Panc1 (cell line): ENCODE results near the gene FHL2. TPM values are rescaled to one million over a fixed set of nuclear protein-coding genes. Genes with fewer than 3 reads are reported as not detected.

Source experiments
- ATAC-seq: fragments of 200-7000 bp; cut with Tn5 transposase; 2 replicates; pipeline ENCODE4 v1.9.1; 2020; ENCODE audit warnings: mild to moderate bottlenecking, moderate library complexity
- BruUV-seq: library from RNA; stranded (reverse); fragments of 400-500 nt; replicated peaks from 2 replicates; lab custom pipeline; 2021; lab: Mats Ljungman, UMichigan
- CTCF ChIA-PET: fragments of 300-600 bp; sonication (Branson Sonifier 250); formaldehyde crosslinking; loops from one replicate; lab custom pipeline; 2022; ENCODE audit warnings: antibody characterized with exemption; lab: Charles Lee
- POLR2A ChIA-PET: fragments of 300-600 bp; sonication (Branson Sonifier 250); formaldehyde crosslinking; loops from one replicate; lab custom pipeline; 2022; ENCODE audit warnings: antibody characterized with exemption; lab: Charles Lee
- DNase-seq: peaks from one replicate; pipeline ENCODE4 v3.0.0-alpha.2; 2010; ENCODE audit warnings: low read depth, low spot score
- H3K27ac ChIP-seq: 2 replicates; pipeline ENCODE4 v1.5.1; 2011; ENCODE audit warnings: mild to moderate bottlenecking, low read length, inconsistent platforms
- H3K27me3 ChIP-seq: fragments of 200-500 bp; sonication (Bioruptor generic); 2 replicates; pipeline ENCODE4 v1.6.0; 2014; ENCODE audit warnings: low read length, inconsistent platforms; ENCODE audit not compliant: control insufficient read depth, insufficient read depth
- H3K36me3 ChIP-seq: fragments of 200-500 bp; sonication (Bioruptor generic); 2 replicates; pipeline ENCODE4 v1.5.1; 2014; ENCODE audit warnings: inconsistent platforms, mild to moderate bottlenecking, low read length, moderate library complexity; ENCODE audit not compliant: control insufficient read depth, insufficient read depth
- H3K4me1 ChIP-seq: 2 replicates; pipeline ENCODE4 v1.5.1; 2011; ENCODE audit warnings: inconsistent platforms, mild to moderate bottlenecking, low read length, moderate library complexity; ENCODE audit not compliant: control insufficient read depth, insufficient read depth
- H3K4me3 ChIP-seq, 2 experiments: 2 replicates each; pipeline ENCODE4 v1.5.1; 2011 to 2012; ENCODE audit warnings: low read depth in 2 of 2, low read length in 2 of 2, mild to moderate bottlenecking in 2 of 2, inconsistent platforms in 1 of 2, moderate library complexity in 1 of 2
- H3K9me3 ChIP-seq: fragments of 200-500 bp; sonication (Bioruptor generic); 2 replicates; pipeline ENCODE4 v1.5.1; 2014; ENCODE audit warnings: low read depth, mild to moderate bottlenecking, inconsistent platforms, low read length, moderate library complexity; ENCODE audit not compliant: control insufficient read depth, insufficient read depth
- CTCF ChIP-seq: fragments of 450-650 bp; IDR thresholded peaks from 2 replicates; pipeline ENCODE4 v1.5.1; 2017; ENCODE audit warnings: mild to moderate bottlenecking
- POLR2AphosphoS5 ChIP-seq: IDR thresholded peaks from 2 replicates; pipeline ENCODE4 v1.6.1; 2012; ENCODE audit warnings: mild to moderate bottlenecking, low read depth, low read length, moderate library complexity
- REST ChIP-seq, 2 experiments: IDR thresholded peaks; 2 replicates each; pipeline ENCODE4 v1.6.1; 2011 to 2012; ENCODE audit warnings: low read depth in 2 of 2, control low read depth in 1 of 2, low read length in 1 of 2, mild to moderate bottlenecking in 1 of 2, moderate library complexity in 1 of 2; ENCODE audit not compliant: insufficient read depth in 1 of 2
- SIN3A ChIP-seq: IDR thresholded peaks from 2 replicates; pipeline ENCODE4 v1.6.1; 2012; ENCODE audit warnings: low read depth, mild to moderate bottlenecking, low read length, moderate library complexity, borderline replicate concordance; ENCODE audit not compliant: insufficient read depth
- TCF7L2 ChIP-seq: IDR thresholded peaks from 2 replicates; pipeline ENCODE4 v1.6.1; 2011; ENCODE audit warnings: mild to moderate bottlenecking, low read depth, low read length, inconsistent platforms
- in situ Hi-C: cut with HindIII; loops from 2 replicates; pipeline ENCODE4 v1.10.0; 2016; ENCODE audit warnings: low sequenced_read_pairs, low pct_unique_long_range_greater_than_20kb
- intact Hi-C: fragments of 100-400 bp; cut with micrococcal nuclease; formaldehyde crosslinking; loops from one replicate; pipeline ENCODE4 v1.10.0; 2022; ENCODE audit not compliant: unreplicated experiment
- total RNA-seq: library from RNA; stranded (reverse); gene quantifications from one replicate; pipeline ENCODE4 v1.2.1, GENCODE V29; 2021; ENCODE audit not compliant: unreplicated experiment

FHL2 gene
- total RNA-seq, 1 experiment from 2014 or later = 378 TPM

GRCh38 chr2:105407946-105408743 is 9.3 kb upstream of the FHL2 start:
- BruUV-seq = no TSS peak
- intact Hi-C loops (no loop called here), in situ Hi-C loops (no loop called here)
- TF ChIP-seq CTCF (no peak), REST (IDR thresholded peaks at IDR 0.05; ENCODE audit: insufficient read depth in 1 of 2, low read depth in 2 of 2, low read length in 1 of 2) (no peak)
- no peak overlapping the region for H3K4me3 ChIP-seq
- peak overlapping the region; percentile 100 for H3K27ac ChIP-seq
- no peaks in the 10 kb centered on the region for H3K27me3 ChIP-seq
- ATAC-seq = no peak
- H3K4me1 ChIP-seq = peaks cover 61% of the 10 kb centered on the region
- CTCF ChIA-PET = interaction anchor here (1.0 kb wide), 1 partner anchor 113 kb away, joined by 5 read pairs; no protein-coding TSS in a partner anchor
- POLR2A ChIA-PET = no interaction called here
- DNase-seq = no peak
- H3K36me3 ChIP-seq = no peaks in the 10 kb centered on the region
- H3K9me3 ChIP-seq = no peaks in the 10 kb centered on the region

GRCh38 chr2:105406221-105406620 is 7.4 kb upstream of the FHL2 start:
- peak overlapping the region; percentile 100 for H3K27ac ChIP-seq
- in situ Hi-C loops = no loop called here

More at GRCh38 chr2:105406221-105406620, 7.4 kb upstream of the FHL2 start:
- no TSS peak for BruUV-seq
- H3K36me3 ChIP-seq = no peaks in the 10 kb centered on the region
- DNase-seq (no peak), ATAC-seq (no peak)
- ChIA-PET POLR2A (no interaction called here), CTCF (no interaction called here)
- intact Hi-C loops = no loop called here
- H3K4me3 ChIP-seq = no peak overlapping the region
- H3K27me3 ChIP-seq = no peaks in the 10 kb centered on the region
- TF ChIP-seq CTCF (no peak), SIN3A (no peak), TCF7L2 (no peak), REST (IDR thresholded peaks at IDR 0.05; ENCODE audit: insufficient read depth in 1 of 2, low read depth in 2 of 2, low read length in 1 of 2) (no peak), POLR2AphosphoS5 (no peak)
- no peaks in the 10 kb centered on the region for H3K9me3 ChIP-seq
- H3K4me1 ChIP-seq = peaks cover 78% of the 10 kb centered on the region
